ENCODE data around the gene IFT122. TPM values are rescaled to one million over a fixed set of nuclear protein-coding genes. Genes with fewer than 3 reads are reported as not detected.

IFT122 gene
- polyA plus RNA-seq, 4 donors = 42.1 to 56.8 (median 50.6) TPM

DNA sequence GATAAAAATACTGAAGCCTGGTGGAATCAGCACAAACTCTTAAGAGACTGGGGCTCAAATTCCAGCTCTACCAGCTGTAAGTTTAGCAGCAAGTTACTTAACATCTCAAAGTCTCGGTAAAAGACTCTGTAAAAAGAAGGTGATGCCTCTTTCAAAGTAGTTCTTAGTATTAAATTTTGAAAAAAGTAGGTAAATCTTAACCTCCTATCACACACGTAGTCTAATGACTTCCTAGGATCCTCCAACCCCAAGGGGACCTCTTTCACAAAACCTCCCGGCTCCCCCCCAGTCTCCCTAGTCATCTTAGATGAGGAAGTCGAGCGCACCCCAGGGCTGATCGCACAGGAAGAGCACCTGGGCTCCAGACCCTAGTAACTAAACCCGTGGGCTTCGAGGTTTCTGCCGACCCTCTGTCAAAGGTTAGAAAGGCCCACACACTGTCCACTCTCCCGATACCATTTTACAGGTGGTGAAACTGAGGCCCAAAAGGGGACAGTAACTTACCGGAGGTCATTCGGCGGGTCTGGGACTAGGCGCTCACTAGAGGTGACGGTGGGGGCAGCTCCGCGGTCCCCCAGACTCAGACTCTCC, 703 bp upstream of the IFT122 start:
- no peak for DNase-seq (ENCODE audit: low read depth in 4 of 4, low spot score in 3 of 4)

DNA sequence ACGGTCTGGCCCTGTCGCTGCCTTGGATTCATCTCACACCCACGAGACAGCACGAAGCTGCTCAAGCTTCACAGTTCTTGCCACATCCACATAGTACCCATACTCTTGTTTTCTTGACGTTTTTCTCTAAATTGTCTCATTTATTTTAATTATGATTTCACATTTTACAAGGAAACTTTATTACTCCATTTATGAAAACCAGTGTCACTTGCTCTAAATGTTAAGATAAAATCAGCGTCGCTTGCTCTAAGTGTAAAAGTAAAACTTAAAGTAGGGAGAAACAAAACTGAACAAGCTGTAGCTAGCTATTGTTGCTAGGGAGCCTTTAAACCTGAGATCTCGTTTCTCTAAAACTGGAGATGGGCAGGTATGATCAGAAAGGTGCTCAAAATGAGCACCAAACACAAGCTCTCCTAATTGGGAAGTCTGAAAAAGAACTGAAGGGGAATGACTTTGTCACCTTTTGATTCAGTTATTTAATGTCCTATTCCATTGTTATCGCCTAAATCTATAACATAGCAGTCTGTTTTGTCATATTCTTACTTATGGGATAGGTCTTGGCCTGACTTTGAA, 680 bp downstream of the IFT122 start:
- no peak for DNase-seq (ENCODE audit: low read depth in 4 of 4, low spot score in 3 of 4)

DNA sequence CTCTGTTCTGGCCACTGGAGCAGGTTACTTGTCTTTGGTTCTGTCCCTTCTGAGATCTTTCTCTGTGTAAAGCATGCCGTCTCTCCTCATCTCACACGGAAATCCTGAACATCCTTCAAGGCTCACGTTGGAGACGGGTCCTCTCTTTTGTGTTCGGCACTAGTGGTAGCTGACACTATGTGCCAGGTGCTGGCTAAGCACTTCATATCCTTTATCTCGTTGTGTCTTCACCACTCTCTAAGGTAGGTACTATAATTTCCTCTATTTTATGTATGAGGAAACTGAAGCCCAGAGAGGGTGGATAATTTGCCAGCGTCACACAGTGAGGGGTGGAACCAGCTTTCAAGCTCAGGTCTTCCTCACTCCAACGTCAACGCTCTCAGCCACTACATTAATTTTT, 1.2 kb downstream of the IFT122 start:
- no peak for DNase-seq (ENCODE audit: low read depth in 4 of 4, low spot score in 3 of 4)

DNA sequence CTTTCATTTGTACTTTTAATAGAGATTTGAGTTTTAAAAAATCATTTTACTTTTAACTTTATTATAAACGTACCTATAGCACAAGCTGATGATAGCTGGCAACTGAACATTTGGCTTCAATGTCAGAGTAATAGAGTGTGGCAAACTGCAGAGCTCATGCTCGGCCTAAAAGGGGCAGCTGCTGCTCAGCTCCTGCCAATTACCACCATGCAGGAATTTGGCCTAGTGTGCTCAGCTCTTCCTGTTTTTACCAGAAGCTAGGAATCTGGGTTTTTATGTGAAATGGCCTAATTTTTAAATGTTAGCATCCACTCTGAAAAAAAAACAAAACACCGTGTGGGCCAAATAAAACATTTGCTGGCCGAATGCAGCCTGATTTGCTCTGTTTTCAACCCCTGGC, 1.8 kb downstream of the IFT122 start:
- no peak for DNase-seq (ENCODE audit: low read depth in 4 of 4, low spot score in 3 of 4)

DNA sequence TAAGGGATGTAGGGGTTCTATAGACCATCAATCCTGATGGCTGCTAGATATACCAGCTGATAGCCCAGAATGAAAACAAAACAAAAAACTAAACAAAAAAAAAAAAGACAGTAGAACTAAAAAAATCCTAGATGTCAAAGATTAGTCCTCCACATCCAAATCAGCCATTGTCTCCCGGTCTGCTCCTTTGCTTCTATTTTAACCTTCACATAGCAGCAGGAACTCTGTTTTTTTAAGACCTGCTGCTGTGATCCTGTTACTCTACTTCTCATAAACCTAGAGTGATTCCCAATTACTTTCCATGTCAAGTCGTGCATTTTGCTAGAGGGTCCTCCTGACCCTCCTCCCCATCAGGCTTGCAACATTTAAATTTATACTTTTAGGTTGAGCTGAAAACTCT, 2.5 kb downstream of the IFT122 start:
- DNase-seq (ENCODE audit: low read depth in 4 of 4, low spot score in 3 of 4) = no peak

DNA sequence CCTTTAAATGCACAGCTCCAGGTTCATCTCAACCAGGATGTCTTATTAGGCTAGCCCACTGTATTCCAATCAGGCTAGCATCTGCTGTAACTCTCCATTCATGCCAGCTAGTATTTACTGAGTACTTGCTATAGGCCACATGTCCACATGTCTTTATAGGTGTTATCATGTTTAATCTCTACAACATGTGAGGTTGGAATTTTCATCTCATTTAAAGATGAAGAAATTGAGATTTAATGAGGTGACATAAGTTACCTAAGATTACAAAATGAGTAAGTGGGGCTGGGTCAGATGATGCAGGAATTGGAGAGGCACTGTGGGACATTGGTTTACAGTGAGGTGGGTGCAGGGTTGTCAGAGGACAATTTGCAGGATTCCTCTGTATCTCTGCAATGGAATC, 2.9 kb downstream of the IFT122 start:
- DNase-seq (ENCODE audit: low read depth in 4 of 4, low spot score in 3 of 4) = no peak

DNA sequence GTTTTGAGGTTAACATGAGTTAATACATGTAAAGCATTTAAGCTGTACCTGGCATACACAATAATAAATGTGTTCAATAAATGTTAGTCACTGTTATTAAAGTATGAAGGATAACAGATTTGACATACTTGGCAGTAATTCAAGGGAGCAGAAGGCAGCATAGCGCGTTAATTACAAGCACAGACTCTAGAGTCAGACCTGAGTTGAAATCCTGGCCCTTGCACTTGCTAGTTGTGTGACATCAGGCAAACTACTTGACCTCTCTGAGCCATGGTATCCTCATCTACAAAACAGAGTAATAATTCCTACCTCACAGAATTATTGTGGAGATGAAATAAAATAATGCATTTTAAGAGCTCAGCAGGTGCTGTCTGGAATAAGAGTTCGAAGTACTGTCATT, 5.4 kb downstream of the IFT122 start:
- no peak for DNase-seq (ENCODE audit: low read depth in 4 of 4, low spot score in 3 of 4)

DNA sequence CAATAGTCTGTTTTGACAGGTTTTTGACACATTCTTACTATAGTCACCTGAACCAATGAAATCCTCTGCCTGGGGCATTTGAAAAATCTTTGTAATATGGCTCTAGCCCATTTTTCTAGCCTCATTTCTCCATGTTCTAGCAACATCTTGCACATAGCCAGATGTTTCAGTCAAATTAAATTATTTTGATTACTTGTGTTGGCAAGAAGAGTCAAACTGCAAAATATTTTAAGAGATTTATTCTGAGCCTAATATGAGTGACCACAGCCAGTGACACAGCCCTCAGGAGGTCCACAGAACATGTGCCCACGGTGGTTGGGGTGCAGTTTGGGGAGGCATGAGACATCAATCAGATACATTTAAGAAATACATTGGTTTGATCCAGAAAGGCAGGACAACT, 6.9 kb downstream of the IFT122 start:
- no peak for DNase-seq (ENCODE audit: low read depth in 4 of 4, low spot score in 3 of 4)

DNA sequence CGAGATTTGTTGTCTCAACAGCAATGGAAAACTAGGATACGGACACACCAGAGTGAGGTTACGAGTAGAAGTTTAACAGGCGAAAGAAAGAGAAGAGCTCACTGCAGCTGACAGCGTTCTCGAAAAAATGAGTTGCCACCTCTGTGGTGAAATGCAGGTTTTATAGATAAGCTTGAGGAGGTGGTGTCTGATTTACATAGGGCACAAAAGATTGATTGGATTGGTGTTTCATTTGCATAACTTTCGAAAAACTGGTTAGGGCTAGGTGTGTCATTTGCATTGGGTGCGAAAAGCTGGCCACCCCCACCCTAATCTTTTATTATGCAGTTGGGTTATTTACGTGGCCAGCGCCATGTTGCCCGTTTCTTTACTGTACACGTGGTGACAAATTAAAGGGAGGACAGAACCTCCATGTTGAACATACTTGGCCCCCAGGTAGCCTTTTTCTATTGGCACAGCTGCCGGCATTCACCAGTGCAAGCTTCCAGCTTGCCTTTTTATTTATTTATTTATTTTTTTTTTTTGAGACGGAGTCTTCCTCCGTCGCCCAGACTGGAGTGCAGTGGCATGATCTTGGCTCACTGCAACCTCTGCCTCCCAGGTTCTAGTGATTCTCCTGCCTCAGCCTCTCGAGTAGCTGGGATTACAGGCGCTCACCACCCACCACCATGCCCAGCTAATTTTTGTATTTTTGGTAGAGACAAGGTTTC, 8.3 kb downstream of the IFT122 start:
- DNase-seq (ENCODE audit: low read depth in 4 of 4, low spot score in 3 of 4) = no peak

DNA sequence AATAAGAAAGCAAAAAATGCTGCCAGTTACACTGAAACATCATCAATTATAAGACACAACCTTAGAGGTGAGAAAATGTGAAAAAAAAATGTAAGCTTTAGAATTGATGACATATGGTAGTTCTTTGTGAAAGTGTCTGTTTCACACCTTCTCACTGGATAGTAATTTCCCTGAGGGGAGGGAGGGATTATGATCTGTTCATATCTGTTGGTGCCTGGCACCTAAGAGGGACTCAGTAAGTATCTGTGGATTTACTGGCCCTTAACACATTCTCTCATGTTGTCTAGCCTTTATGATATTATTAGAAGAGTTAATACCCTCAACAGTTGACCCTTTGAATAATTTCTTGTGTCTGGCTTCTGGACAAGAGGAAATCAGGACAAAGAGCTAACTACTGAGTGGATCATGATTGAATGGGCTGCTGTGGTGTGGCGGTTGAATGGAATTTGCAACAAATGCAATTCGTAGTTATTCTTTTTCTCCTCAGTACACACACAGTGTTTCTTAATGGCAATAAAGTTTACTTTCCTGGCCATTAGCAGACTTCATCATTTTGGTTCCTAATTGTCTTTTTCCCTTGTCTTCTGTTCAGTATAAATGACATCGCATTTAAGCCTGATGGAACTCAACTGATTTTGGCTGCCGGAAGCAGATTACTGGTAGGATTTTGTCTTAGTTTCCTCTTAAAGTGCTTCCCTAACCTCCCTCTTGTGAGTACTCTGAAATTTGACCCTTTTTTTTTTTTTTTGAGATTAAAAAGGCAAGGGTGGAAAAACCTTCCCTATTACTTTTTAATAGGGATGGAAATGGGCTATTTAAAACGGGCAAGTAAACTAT, 9.5 kb downstream of the IFT122 start:
- DNase-seq (ENCODE audit: low read depth in 4 of 4, low spot score in 3 of 4) = no peak

DNA sequence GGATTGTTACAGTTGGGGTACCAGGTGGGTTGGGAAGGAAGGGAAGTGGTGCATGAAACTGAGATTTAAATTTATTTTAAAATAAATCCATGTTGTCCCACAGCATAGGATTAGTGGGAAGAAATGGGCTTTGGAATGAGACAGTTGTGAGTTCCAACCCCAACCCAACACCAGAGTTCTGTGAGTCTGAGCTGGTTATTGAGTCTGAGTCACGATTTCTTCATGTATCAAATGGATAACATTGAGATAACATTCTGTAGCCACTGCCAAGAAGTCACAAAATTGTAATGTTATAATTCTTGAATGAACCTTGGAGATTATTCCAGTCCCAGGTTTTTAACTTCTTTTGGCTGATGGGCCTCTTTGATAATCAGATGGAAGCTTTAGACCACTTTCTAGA, 13.7 kb downstream of the IFT122 start:
- DNase-seq (ENCODE audit: low read depth in 4 of 4, low spot score in 3 of 4) = no peak

DNA sequence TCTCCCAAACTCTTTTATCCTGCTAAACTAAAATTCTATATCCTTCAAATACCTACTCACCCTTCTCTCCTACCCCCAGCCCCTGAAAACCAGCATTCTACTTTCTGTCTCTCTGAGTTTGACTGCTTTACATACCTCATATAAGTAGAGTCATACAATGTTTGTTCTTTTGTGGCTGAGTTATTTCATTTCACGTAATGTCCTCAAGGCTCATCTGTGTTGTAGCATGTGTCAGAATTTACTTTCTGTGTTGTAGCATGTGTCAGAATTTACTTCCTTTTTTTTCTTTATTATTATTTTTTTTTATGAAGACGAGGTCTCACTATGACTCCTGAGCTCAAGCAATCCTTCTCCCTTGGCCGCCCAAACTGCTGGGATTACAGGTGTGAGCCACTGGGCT, 20.1 kb downstream of the IFT122 start:
- no peak for DNase-seq (ENCODE audit: low read depth in 4 of 4, low spot score in 3 of 4)

DNA sequence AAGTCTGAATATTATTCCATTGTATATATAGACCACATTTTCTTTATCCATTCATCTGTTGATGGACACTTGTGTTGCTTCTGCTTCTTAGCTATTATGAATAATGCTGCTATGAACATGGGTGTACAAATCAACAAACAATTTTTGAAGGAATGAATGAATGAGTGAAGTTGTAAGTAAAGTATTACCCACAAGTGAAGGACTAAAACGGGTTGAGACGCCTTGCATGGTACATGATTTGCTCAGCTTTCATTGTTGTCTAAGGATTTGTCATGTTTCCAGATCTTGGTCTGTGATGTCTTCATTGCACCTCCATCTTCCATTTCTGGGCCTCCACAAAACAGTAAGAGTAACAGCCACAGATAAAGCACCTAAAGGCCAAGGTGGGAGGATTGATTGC, 20.5 kb downstream of the IFT122 start:
- DNase-seq (ENCODE audit: low read depth in 4 of 4, low spot score in 3 of 4) = no peak

DNA sequence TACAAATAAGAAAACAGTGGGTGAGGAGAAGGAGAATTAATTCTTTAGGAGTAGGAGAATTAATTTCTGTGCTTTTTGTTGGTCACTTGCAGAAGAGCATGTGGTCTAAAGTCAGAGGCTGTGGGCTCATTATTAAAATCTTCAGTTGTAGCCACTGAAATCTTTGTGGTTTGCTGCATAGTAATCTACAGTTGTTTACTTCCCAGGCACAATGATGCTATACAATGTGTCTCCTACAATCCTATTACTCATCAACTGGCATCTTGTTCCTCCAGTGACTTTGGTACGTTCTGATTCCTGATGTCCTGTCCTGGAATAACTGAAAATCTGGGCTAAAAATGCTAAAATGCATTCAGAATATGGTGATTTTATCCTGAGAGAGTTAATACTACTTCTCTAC, 21.0 kb downstream of the IFT122 start:
- DNase-seq (ENCODE audit: low read depth in 4 of 4, low spot score in 3 of 4) = no peak

DNA sequence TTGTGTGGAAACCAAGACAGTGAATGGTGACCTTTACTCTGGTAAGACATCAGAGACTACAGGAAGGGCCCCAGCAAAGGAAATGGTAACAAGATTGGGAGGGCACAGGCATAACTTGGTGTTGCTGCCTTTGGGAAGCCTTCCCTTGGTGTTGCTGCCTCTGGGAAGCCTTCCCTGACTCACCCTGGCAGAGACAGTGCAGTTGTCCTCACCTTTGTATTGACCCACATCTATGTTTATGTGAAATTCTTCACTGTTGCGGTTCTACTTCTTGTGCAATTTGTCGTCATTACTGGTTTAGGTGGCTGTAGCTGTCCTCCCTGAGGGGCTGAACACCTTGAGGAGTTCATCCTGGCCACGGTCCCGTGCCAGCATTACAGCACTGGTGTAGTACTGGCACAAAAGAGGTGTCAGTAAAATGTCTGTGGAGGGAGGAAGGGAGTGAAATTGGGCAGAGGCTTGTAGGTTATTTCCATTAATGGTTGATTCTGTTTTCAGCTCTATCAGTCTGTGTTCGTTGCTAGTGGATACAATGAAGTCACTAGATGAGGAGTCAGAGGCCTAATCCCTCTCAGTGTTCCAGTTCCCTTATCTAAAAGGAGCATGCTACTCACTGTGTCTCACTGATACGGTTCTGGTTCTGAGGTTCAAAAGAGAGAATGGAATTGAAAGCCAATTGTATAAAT, 21.6 kb downstream of the IFT122 start:
- no peak for DNase-seq (ENCODE audit: low read depth in 4 of 4, low spot score in 3 of 4)

DNA sequence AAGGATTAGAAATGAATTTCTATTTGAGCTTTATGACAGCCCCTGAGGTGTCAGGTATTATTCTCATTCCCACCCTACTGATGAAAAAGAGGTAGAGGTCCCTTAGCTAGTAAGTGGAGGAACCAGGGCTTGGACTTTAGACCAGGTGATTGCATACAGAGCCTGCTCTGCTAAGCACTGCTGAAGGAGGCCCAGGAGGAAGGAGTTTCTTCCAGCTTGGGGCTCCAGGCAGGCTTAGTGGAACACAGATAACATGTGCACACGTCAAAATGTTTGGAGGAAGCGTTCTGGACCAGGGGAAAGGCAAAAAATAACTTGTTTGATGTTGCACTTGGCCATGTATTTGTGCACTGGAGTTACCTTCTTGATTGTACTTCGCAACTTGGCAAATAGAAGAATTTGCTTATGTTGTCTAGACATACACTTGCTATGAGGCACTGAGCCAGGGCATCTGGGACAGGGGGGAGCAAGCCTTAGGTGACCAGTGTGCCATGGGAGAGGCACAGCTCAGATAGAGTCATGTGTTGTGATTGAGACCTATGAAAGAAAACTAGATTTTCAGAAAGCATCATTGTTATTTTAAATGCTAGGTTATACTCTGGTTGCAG, 22.4 kb downstream of the IFT122 start:
- DNase-seq (ENCODE audit: low read depth in 4 of 4, low spot score in 3 of 4) = no peak

DNA sequence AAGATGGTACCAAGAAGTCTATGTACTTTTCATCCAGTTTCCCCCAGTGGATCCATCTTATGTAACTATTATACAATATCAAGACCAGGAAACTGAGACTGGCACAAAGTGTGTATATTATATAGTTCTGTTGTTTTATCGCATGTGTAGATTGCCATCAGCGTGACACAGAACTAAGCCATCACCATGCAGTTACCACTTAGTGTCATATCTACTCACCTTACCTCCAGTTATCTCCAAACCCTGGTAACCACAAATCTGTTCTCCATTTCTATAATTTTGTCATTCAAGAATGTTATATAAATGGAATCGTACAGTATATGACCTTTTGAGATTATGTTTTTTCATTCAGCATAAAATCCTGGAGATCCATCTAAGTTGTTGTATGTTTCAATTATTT, 23.1 kb downstream of the IFT122 start:
- no peak for DNase-seq (ENCODE audit: low read depth in 4 of 4, low spot score in 3 of 4)

DNA sequence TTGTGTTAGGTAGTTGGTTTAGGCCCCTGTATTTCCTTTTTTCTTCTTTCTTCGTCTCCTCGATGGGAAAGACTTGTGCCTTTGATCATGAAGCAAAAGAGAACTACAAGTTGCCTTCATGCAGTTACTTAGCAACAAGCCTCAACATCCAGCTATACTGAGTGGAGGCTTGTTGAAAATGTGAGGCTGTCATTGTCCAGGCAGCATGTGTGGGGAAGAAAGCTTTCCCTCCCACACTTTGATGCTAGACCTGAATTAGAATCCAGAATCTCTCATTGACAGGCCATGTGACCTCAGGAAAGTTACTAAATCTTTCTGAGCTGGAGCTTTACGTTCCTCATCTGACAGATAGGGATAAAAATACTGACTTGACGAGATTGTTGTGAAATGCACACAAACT, 23.7 kb downstream of the IFT122 start:
- no peak for DNase-seq (ENCODE audit: low read depth in 4 of 4, low spot score in 3 of 4)

DNA sequence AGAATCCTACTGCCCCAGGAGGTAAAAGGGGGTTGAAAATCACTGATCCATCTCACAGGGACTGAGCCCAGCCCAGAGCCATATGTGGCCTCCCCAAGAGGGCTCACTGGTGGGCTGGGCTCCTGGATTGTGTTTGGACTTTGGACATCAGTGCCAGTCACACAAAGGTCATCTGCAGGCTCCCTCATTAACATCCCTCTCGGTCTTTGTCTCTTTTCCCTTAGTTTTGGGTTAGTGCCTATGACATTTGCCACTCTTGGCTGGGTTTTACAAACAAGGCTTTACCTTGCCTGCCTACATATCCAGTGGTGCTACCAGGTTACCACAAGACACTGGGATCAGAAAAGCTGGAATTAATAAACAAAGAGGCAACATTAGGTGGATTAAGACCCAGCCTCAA, 27.9 kb downstream of the IFT122 start:
- no peak for DNase-seq (ENCODE audit: low read depth in 4 of 4, low spot score in 3 of 4)

DNA sequence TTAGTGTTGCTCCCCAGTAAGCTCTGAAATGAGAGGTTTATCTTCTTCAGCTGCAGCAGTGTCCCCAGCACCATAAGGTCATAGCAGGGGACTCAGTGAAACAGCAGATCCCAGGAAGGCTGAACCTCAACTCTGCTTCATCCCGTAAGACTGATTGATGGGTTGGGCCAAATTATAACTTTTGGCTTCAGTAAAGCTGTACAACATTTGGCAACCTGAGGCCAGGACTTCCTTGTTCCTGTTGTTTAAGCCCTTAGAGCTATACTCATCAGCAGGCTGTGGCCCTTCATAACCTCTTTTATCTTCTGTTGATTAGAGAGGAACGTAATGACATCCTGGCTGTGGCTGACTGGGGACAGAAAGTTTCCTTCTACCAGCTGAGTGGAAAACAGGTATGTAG, 29.0 kb downstream of the IFT122 start:
- no peak for DNase-seq (ENCODE audit: low read depth in 4 of 4, low spot score in 3 of 4)

DNA sequence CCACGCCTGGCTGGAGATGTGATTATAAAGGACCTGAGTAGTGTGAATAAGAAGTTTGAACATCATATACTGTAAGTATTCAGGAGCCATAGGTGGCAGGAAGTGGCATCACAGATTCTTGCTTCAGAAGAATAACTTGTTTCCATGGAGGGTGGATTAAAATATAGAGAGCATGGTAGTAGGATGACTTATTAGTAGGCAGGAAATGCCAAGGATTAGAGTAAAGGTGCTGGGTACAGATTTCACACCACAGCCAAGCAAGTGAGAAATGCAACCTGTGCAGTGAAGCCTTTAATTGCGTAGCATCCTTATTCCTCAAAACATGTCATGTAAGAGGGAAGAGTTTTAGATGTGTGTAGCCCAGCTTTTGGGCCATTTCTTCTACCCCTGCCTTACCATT, 30.8 kb downstream of the IFT122 start:
- no peak for DNase-seq (ENCODE audit: low read depth in 4 of 4, low spot score in 3 of 4)
